IPS-18c (cell line): Measurements from ENCODE around the gene FBLN2.

Experiments used
- H3K4me3 ChIP-seq: 2 replicates; pipeline ENCODE4 v1.7.0; 2013; ENCODE audit warnings: low read depth, mild to moderate bottlenecking, low read length, moderate library complexity; ENCODE audit not compliant: insufficient read depth
- H3K9me3 ChIP-seq: one replicate; pipeline ENCODE4 v1.6.1; 2013; ENCODE audit warnings: mild to moderate bottlenecking, low read length, moderate library complexity; ENCODE audit not compliant: control insufficient read depth, insufficient read depth

The FBLN2 gene

DNA sequence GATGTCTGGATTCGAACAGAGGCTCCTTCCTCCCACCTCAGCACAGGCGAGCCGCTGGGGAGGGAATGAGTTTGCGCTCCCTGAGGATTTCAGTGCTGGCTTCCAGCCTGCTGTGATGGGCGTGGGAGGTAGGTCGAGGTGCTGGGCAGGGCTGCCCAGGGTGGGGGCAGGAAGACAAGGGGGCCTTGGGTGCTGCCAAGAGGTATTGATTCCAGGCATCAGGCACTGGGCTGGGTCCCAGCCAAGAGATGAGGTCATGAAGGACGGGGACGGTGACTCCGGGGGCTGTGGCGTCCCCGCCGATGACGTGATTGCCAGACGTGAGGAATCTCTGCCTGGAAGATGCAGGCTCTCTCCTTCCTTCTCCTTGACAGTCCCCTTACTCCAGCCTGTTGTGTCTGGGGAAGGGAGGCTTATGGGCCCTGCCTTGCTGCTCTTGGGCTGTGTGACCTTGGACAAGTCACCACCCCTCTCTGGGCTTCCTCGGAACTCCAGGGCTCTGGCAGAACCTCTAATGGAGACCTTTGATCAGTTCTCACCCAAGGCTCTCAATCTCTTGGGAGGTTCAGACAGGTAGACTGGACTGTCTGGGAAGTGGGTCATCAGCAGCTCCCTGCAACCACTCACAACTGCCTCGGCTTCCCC is 116.8 kb downstream of the FBLN2 start:
- H3K9me3 ChIP-seq, result no peaks in the 10 kb centered on the region
- no peak overlapping the region for H3K4me3 ChIP-seq

DNA sequence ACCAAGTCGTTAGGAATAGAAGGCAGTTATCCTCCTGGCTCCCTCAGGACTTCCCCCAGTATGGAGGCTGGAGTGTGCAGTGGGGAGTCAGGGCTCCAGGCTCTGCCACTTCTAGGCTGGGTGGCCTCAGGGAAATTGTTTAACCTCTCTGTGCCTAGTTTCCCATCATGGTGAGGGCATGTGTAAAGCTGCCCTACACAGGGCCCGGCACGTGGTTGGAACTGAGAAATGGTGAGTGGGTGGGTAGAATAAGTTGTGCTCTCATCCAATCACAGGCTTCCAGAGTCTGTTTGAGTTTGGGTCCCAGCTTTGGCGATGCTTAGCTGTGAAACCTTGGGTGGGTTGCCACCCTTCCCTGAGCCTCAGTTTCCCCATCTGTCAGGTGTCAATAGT is 117.3 kb downstream of the FBLN2 start:
- no peaks in the 10 kb centered on the region for H3K9me3 ChIP-seq
- no peak overlapping the region for H3K4me3 ChIP-seq

DNA sequence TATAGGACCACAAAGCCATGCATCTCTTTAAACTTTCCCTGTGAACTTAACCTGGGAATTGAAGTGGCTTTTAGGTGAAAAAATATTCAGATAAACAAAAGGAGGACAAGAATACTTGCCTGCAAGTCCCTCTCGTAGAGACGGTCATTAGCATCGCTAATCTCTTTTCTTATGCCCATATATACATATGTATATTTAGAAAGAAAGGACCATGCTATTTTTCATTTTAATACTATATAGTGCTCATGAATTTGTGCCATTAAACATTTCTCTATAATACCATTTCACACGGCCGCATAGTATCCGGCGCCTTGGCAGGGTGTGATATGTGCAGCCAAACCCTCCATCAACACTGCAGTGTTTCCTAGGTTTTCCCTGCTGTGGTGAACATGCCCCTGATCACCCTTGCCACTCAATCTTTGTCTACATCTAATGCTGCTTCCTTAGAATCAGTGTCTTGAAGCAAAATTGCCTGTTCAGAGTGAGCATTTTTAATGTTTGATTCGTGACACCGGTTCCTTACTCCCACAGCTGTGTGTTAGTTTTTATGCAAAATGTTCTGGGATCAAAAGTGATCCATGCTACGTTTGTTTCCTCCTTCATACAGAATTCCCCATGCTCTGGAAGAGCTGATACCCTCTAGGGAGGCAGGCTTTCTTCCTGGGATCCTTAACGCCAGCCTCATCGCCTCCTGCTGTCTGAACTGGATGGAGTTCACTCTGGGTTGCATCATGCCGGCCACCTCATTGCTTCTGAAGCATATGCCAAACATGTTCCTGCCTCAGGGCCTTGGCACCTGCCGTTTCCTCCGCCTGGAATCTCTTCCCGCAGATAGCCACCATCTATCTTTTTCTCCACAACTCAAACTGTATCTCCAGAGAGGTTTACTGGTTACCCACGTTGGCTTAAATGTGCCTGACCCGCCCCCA is 118.1 kb downstream of the FBLN2 start:
- Histone ChIP-seq H3K9me3 (no peaks in the 10 kb centered on the region), H3K4me3 (no peak overlapping the region)

DNA sequence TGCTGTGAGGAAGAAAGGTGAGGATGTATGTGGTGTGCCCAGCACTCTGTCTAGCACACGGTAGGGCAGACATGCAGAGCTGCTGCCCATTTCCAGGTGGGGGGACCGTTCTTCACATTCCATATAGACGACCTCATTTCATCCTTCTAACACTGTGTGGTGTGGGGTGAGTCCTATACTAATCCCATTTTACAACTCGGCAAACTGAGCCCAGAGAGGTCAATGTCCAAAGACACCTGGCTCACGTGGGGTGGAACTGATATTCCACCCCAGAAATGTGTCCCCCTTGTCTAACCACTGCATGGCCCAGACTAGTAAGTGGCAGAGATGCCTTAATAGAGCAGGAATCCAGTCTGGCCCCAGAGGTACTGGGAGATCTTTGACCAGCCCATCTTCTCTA is 119.2 kb downstream of the FBLN2 start:
- no peak overlapping the region for H3K4me3 ChIP-seq
- H3K9me3 ChIP-seq, result no peaks in the 10 kb centered on the region

DNA sequence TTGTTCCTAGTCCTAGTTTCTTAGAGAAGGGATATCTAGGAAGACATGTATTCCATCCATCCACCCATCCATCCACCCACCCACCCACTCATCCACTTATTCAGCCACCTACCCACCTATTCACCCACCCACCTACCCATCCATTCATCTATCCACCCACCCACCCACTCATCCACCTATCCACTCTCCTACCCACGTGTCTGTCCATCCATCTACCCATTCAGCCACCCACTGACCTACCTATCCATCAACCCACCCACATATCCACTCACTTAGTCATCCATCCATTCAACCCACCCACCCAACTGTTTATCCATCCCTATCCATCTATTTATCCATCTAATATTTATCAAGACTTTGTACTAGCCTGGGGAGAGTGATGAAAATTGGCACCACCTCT is 120.5 kb downstream of the FBLN2 start:
- Histone ChIP-seq H3K4me3 (no peak overlapping the region), H3K9me3 (no peaks in the 10 kb centered on the region)

DNA sequence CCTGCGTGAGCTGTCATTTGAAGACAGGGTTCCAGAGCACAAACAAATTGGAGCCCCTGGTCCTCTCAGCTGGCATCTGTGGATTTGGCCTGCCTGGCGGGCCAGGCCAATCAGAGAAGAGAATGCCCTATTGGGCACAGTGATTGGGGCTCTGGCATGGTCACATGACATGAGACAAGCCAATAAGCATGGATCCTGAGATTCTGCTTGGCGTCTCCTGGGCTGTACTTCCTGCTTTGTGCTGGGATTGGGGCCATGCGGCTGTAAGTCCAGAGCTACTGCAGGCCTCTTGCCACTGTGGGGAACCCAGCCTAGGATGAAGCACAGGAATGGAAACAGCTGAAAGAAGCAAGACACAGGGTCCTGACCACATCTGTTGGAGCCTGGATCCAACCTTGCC is 121.4 kb downstream of the FBLN2 start:
- H3K4me3 ChIP-seq, result no peak overlapping the region
- no peaks in the 10 kb centered on the region for H3K9me3 ChIP-seq

DNA sequence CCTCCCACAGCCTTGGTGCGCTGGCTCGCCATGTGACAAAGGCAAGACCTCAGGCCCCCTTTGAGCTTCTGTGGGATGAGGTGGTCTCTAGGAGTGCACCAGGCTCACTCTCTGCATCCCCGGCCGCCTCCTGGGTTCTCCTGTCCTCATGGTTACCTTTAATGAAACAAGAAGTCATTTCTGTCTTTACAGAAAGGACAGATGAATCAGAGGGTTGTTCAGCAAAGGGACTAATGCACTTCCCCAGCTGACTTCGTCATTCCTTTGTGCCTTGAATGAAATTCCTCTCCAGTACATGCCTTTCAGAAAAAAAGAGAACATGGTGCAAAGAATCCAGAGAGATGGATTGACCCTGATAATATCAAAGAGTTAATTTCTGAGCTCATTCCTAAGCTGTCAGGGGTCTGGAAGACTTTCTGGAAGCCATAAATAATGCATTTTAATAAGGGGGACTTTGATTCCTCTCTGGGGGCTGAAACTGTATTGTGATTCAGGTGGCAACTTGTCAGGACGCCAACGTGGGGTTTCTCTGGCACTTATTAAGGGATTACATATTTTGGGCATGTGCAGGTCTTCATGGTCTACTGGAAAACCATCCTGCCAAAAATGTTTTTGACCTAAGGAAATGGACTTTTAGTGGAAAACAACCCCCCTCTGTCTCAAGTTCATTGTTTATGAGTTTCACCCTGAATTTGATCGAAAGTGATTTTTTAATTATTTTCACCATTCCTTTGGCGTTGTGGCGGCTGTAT is 122.7 kb downstream of the FBLN2 start:
- no peak overlapping the region for H3K4me3 ChIP-seq
- no peaks in the 10 kb centered on the region for H3K9me3 ChIP-seq

DNA sequence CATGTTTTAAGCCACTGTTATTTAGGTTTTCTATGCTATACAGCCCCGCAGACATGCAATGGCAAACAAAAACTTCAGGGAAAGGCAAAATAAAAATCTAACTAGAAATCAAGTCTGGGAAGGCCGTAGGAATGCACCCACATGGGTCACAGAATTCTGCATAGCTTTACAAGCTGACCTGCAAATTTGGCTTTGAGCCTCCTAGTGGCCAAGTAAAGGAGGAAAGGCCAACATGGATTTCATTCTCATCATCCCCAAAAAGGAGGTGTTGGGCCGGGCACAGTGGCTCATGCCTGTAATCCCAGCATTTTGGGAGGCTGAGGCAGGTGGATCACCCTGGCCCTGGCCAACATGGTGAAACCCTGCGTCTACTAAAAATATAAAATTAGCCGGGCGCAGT is 124.3 kb downstream of the FBLN2 start:
- Histone ChIP-seq H3K9me3 (no peaks in the 10 kb centered on the region), H3K4me3 (no peak overlapping the region)

DNA sequence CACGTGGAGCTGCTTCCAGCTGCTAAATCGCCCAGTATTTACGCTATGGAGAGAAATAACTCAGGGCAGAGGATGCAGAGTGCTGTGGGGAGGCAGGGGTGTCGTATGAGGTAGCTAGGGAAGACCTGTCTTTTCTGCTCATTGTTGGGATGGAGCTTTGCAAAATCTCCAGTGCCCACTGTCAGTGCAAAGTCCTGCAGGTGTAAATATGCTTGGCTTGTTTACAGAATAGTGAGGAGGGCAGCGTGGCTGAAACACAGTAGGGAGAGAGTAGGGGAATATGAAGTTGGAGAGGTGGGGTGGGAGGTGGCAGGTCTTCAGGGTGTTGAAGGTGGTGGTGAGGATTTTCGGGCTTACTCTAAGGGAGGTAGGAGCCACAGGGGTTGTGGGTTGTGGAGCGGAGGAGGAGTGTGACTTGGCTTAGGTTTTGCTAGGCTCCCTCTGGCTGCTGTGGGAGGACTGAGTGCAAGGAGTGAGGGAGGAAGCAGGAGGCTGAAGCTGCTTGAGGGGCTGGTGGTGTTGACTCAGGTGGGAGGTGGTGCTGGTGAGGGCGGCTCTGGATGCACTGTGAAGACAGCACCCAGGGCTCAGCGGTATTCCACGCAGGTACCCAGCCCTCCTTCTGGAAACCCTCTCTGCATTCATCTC is 125.7 kb downstream of the FBLN2 start:
- H3K4me3 ChIP-seq, result no peak overlapping the region
- H3K9me3 ChIP-seq, result no peaks in the 10 kb centered on the region

DNA sequence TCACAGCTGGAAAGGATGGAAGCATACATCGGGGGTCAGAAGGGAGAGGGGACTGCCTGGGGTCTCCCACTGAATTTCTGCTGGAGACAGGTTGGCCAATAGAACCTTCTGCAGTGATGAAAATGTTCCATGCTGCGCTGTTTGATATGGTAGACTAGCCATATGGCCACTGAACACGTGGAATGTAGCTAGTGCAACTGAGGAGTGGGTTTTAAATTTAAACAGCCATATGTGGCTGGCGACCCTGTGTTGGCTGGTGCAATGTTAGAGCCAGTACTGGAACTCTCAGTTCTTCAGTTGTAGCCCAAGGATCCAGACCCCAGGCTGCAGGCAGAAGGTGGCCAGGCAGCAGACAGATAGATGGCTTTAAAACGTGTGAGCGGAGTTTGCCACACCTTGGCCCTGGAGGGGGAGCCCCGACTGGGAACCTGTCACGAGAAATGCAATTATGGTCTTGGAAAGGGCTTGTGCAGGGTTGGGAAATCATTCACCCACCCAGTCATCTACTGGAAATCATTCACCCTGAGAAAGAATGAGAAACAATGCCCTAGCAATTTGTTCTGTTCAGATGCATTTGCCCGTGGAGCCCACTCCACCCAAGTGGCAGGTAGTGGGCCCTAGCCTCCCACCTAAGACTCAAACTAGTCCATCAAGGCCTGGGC is 127.6 kb downstream of the FBLN2 start:
- H3K9me3 ChIP-seq, result no peaks in the 10 kb centered on the region
- H3K4me3 ChIP-seq, result no peak overlapping the region

DNA sequence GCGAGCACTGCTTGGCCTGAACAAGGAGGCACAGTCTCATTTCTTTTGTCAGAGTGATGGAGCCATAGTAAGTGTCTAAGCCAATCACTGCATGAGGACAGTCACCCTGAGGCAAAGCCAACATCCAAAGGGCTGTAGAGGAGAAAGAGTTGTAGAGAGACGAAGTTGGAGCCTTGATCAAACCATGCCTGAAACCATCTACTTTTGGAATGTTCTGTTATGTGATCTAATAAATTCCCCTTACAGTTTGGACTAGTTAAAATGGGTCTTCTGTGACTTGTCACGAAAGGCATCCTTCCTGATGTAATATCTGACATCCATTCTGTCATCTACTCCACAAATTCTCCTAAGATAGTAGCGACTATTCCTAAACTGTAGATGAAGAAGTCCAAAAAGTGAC is 128.3 kb downstream of the FBLN2 start:
- Histone ChIP-seq H3K4me3 (no peak overlapping the region), H3K9me3 (no peaks in the 10 kb centered on the region)

DNA sequence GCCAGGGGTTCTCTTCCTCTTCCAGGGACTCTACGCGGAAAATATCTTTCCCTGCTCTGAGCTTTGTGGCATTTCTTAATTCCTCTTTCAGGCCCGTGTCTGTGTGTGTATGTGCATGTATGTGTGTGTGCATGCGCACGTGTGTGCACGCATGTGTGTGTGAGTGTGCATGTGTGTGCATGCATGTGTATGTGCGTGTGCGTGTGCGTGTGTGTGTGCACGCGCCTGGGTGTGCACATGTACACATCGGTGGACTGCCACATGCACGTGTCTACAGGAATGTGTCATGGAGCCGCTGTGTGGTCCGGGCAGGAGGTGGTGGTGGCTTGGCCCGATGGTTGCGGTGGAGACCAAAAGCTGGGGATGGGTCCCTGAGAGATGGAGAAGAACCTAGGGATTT is 133.0 kb downstream of the FBLN2 start:
- H3K4me3 ChIP-seq, result no peak overlapping the region
- H3K9me3 ChIP-seq, result no peaks in the 10 kb centered on the region

DNA sequence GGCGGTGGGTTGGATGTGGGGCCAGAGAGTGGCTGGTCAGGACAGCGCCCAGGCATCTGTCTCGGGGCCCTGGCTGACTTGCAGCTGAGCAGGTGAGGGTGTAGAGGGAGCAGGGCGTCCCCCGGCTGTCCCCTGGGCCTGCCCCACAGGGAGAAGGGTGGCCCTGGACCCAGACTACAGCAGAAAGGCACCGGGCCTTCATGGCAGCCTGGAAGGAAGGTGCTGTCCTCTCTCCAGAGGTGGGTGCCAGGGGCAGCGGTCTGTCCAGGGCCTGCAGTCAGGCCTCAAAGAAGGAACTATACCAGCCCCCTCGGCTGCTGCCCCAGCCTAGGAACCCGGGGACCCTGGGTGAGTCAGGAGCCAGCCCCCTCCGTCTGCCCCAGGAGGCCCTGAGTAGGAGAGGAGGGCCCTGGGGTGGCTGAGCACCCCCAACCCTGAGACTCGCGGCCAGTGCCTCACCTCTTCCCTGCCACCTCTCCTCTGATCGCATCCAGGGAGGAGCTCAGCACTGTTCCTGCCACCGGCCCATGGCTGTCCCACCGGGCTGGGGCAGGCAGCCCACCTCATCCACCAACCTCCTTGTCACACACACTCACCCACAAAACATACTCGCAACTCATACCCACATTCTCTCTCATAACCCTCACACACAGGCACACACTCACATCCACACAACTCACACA is 133.5 kb downstream of the FBLN2 start:
- Histone ChIP-seq H3K4me3 (no peak overlapping the region), H3K9me3 (no peaks in the 10 kb centered on the region)

DNA sequence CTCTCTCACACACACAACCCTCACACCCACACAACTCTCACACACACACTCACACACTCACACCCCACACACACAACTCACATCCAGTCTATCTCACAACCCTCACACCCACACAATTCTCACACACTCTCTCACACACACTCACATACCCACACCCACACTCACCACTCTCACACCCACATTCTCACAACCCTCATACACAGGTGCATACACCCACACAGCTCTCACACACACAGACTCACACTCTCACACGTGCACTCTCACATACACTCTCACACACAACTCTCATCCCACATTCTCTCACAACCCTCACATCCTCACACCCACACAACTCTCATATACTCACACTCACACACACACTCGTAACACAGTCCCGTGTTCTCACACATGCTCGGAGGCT is 134.4 kb downstream of the FBLN2 start:
- H3K9me3 ChIP-seq, result no peaks in the 10 kb centered on the region
- no peak overlapping the region for H3K4me3 ChIP-seq

DNA sequence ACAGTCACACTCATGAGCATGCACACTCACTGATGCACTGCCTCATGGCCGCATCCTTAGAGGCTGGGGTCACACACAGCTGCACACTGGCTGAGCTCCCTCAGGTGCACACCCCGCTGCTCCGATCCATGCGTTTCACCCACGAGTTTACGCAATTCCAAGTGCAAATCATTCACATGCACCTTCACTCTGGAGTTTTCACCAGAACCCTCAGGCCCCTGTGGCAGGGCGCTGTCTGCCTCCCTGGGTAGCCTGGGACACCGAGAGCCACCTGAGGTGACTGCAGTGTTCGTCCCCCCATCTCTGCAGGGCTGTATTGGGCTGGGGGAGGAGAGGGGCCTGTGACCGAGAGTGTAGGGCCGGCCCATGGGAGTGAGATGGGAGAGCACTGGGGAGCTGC is 134.8 kb downstream of the FBLN2 start:
- Histone ChIP-seq H3K4me3 (no peak overlapping the region), H3K9me3 (no peaks in the 10 kb centered on the region)

DNA sequence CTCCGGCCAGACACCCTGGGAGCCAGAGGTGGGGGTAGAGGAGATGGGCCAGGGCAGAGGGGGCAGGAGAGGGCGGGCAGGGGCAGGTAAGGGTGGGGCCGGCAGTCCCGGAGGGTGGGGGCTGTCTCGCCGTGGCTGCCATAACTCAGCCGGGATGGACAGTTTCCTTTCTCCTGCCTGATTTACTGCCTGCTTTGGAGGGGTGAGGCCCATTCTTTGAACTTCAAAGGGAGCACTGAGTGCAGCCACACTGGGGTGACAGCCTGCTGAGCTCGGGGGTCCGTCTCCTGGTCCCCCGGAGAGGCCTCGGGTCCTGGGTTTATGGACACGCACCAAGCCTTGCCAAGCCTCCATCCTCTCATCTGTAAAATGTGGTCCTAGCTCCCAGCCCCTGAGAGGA is 135.4 kb downstream of the FBLN2 start:
- Histone ChIP-seq H3K4me3 (no peak overlapping the region), H3K9me3 (no peaks in the 10 kb centered on the region)

DNA sequence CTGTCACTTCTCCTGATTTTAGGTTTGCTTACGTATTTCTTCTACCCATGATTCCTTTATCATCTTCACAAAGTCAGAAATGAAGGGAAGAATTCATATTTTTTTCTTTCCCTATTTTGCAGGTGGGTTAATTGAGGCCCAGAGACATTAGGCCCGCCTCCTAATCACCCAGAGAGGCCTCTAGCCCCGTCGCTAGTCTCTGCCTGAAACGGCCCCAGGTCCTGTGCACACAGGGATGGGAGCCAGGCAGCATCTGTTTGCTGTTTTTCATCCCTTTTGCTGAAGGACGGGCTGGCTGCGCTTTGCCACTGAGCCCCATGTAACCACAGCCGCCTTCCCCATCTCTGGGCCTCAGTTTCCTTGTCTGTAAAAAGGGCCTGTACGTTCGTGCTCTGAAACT is 135.9 kb downstream of the FBLN2 start:
- Histone ChIP-seq H3K9me3 (no peaks in the 10 kb centered on the region), H3K4me3 (no peak overlapping the region)
